Measurements from ENCODE around the gene RPS6KA2. TPM values are rescaled to one million over a fixed set of nuclear protein-coding genes. Genes with fewer than 3 reads are reported as not detected.
A peak's percentile ranks its signal among the peaks of the same experiment; 100 is the strongest.
"Not testable (repeated sequence)": the region's sequence is repeated elsewhere in the genome, so short reads cannot be mapped to it uniquely, and the experiment has no call there.

RPS6KA2 gene
- total RNA-seq, 1 donor from 2014 or later = 12.3 TPM

- H3K4me3 Mint-ChIP-seq = no peak overlapping the region
- no peak overlapping the region for H3K27ac Mint-ChIP-seq
- peaks cover 6% of the 10 kb centered on the region for H3K4me1 Mint-ChIP-seq
- TF ChIP-seq CTCF (IDR thresholded peaks at IDR 0.05; ENCODE audit: unreplicated experiment) = no peak
- no peak for DNase-seq (ENCODE audit: low spot score in 2 of 2, unreplicated experiment in 2 of 2)
- no peaks in the 10 kb centered on the region for H3K36me3 Mint-ChIP-seq
- no peaks in the 10 kb centered on the region for H3K9me3 Mint-ChIP-seq
- peaks cover 17% of the 10 kb centered on the region for H3K27me3 Mint-ChIP-seq (ENCODE audit: low read depth)
These were observed 238.6 kb downstream of the RPS6KA2 start for GRCh38 chr6:166388290-166389004.

- H3K9me3 Mint-ChIP-seq = no peaks in the 10 kb centered on the region
- no peak for TF ChIP-seq CTCF (IDR thresholded peaks at IDR 0.05; ENCODE audit: unreplicated experiment)
- H3K27ac Mint-ChIP-seq = no peak overlapping the region
- no peak overlapping the region for H3K4me3 Mint-ChIP-seq
- H3K27me3 Mint-ChIP-seq (ENCODE audit: low read depth) = peaks cover 15% of the 10 kb centered on the region
- peaks cover 6% of the 10 kb centered on the region for H3K4me1 Mint-ChIP-seq
- no peak for DNase-seq (ENCODE audit: low spot score in 2 of 2, unreplicated experiment in 2 of 2)
- no peaks in the 10 kb centered on the region for H3K36me3 Mint-ChIP-seq
These were observed 239.3 kb downstream of the RPS6KA2 start for GRCh38 chr6:166387642-166388289.

GRCh38 chr6:166387098-166387497, 240.0 kb downstream of the RPS6KA2 start:
- not testable (repeated sequence) for H3K4me3 Mint-ChIP-seq; H3K36me3 Mint-ChIP-seq; H3K27ac Mint-ChIP-seq; H3K4me1 Mint-ChIP-seq; H3K9me3 Mint-ChIP-seq; DNase-seq (ENCODE audit: low spot score in 2 of 2, unreplicated experiment in 2 of 2)
- H3K27me3 Mint-ChIP-seq (ENCODE audit: low read depth) = peaks cover 10% of the 10 kb centered on the region

- no peak for TF ChIP-seq CTCF (IDR thresholded peaks at IDR 0.05; ENCODE audit: unreplicated experiment)
- Mint-ChIP-seq H3K9me3 (no peaks in the 10 kb centered on the region), H3K4me1 (peaks cover 14% of the 10 kb centered on the region), H3K27ac (no peak overlapping the region), H3K27me3 (ENCODE audit: low read depth) (peaks cover 10% of the 10 kb centered on the region), H3K4me3 (no peak overlapping the region), H3K36me3 (no peaks in the 10 kb centered on the region)
- DNase-seq (ENCODE audit: low spot score in 2 of 2, unreplicated experiment in 2 of 2) = no peak
These were observed 240.9 kb downstream of the RPS6KA2 start for GRCh38 chr6:166386111-166386510.

GRCh38 chr6:166383802-166384363, 243.2 kb downstream of the RPS6KA2 start:
- H3K36me3 Mint-ChIP-seq; H3K27me3 Mint-ChIP-seq (ENCODE audit: low read depth); DNase-seq (ENCODE audit: low spot score in 2 of 2, unreplicated experiment in 2 of 2); H3K9me3 Mint-ChIP-seq: not testable (repeated sequence)
- Mint-ChIP-seq H3K27ac (peak overlapping the region; percentile 95), H3K4me3 (peak overlapping the region; percentile 81), H3K4me1 (peaks cover 15% of the 10 kb centered on the region)

GRCh38 chr6:166382933-166383801, 243.9 kb downstream of the RPS6KA2 start, which contains the start of gene MPC1:
Gene MPC1 (minus strand): TSS chr6:166382940. CDS start chr6:166382876, 64 bp downstream.
- Mint-ChIP-seq H3K27ac (peak within 1 kb of the TSS; percentile 95), H3K9me3 (no peaks in the 10 kb centered on the region), H3K4me3 (peak within 1 kb of the TSS; percentile 81), H3K36me3 (no peaks in the 10 kb centered on the region), H3K27me3 (ENCODE audit: low read depth) (no peaks in the 10 kb centered on the region), H3K4me1 (peaks cover 15% of the 10 kb centered on the region)
- TF ChIP-seq CTCF (IDR thresholded peaks at IDR 0.05; ENCODE audit: unreplicated experiment) = no peak
- peak; percentile 91 to 96 for DNase-seq (ENCODE audit: low spot score in 2 of 2, unreplicated experiment in 2 of 2)

Data from mesothelial cell of epicardium (in vitro differentiated cells).